ENCODE data around the gene RBFOX2. TPM values are rescaled to one million over a fixed set of nuclear protein-coding genes. Genes with fewer than 3 reads are reported as not detected.
A peak's percentile ranks its signal among the peaks of the same experiment; 100 is the strongest.

The RBFOX2 gene
- total and polyA plus RNA-seq, 2 of the 8 experiments (the other 6 are each of a cell fraction or from before 2014, with no cell fraction given): 121 to 122 TPM

DNA sequence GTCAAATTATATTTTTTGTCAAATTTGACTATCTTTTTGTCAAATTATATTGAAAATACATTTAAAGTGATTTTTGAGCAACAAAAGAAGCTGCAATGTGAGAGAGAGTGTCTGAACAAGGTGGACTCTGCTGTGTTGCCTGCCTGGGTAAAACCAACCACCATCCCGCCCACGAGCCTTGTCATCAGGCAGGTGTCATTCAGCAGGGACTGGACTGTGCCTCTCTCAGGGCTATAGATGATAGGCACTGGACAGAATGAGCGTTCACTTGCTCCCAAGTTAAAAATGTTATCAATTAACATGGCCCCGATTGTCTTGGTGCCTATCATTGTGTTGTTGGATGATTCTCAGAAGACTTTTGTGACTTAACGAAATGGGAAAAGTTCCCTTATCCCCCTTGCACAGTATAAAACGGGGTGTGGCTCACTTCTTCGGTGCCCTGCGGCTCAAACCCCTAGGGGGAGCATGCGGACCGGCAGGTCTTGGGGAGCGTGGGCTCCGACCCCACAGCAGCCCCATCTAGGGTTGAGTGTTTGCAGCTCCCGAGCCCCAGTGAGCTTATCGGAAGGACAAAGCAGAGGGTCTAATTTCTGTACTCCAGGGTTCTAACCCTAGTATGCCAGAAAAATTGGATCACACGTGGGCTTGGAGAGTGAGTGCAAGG is 309.3 kb downstream of the RBFOX2 start:
- H3K4me1 ChIP-seq (replicated peaks in 1 of 4; ENCODE audit: control insufficient read depth in 3 of 4, insufficient read depth in 4 of 4, low read length in 3 of 4): no peaks in the 10 kb centered on the region
- no peak overlapping the region for H2AFZ ChIP-seq (ENCODE audit: low read length)
- H2BK20ac ChIP-seq (ENCODE audit: low read length): no peak overlapping the region
- no peak overlapping the region for H2AK5ac ChIP-seq (ENCODE audit: low read depth, low read length)
- H3K27ac ChIP-seq (ENCODE audit: low read depth, low read length): no peak overlapping the region
- no peak overlapping the region for H3K56ac ChIP-seq (replicated peaks; ENCODE audit: insufficient read length, low read depth, low read length)
- H4K20me1 ChIP-seq (replicated peaks in 1 of 2; ENCODE audit: control insufficient read depth in 1 of 2, insufficient read depth in 2 of 2, low read length in 2 of 2): no peaks in the 10 kb centered on the region
- H2BK5ac ChIP-seq (ENCODE audit: low read depth, low read length): no peak overlapping the region
- H3K18ac ChIP-seq (ENCODE audit: extremely low read depth, low read length): peak overlapping the region; percentile 16; the same call in 1 of the 2 replicates
- H3K4me2 ChIP-seq (ENCODE audit: insufficient read depth in 1 of 2, low read depth in 2 of 2, low read length in 2 of 2): no peak overlapping the region
- no peak overlapping the region for H3K23ac ChIP-seq (ENCODE audit: insufficient read length)
- H2BK15ac ChIP-seq (ENCODE audit: low read length): no peak overlapping the region
- no peak overlapping the region for H4K5ac ChIP-seq (ENCODE audit: insufficient read length, low read depth, low read length)
- 74% methylated on average over 15 of the region's 15 CpGs; no CpG with 5 or more reads in 1 of the 2 experiments for WGBS, 2 experiments (ENCODE audit: extremely low coverage in 1 of 2, insufficient coverage in 1 of 2, insufficient read length in 1 of 2, insufficient replicate concordance in 2 of 2, low coverage in 1 of 2, low lambda C conversion rate in 2 of 2, missing lambda C conversion rate in 1 of 2)
- DNase-seq (ENCODE audit: low read depth in 1 of 2, low spot score in 2 of 2) (peak in 1 of 2 experiments; percentile 72), FAIRE-seq (no peak)
- H2BK12ac ChIP-seq (ENCODE audit: low read depth, low read length): no peak overlapping the region
- no peaks in the 10 kb centered on the region for H3K79me2 ChIP-seq (ENCODE audit: control insufficient read depth in 1 of 2, insufficient read depth in 2 of 2, low read length in 2 of 2)
- no peaks in the 10 kb centered on the region for H3K79me1 ChIP-seq (ENCODE audit: low read depth, low read length)
- CTCF ChIA-PET (ENCODE audit: partially characterized antibody): interaction anchor here (0.9 to 1.1 kb wide), 5 partner anchors 14 to 209 kb away, joined by 3 to 4 read pairs (median 3); no protein-coding TSS in a partner anchor
- H3K27me3 ChIP-seq (replicated peaks in 1 of 4; ENCODE audit: control insufficient read depth in 3 of 4, extremely low read depth in 1 of 4, insufficient read depth in 3 of 4, low read length in 3 of 4): no peaks in the 10 kb centered on the region
- no peak overlapping the region for H3K4me3 ChIP-seq (ENCODE audit: extremely low read depth in 1 of 4, insufficient read depth in 2 of 4, low read depth in 3 of 4, low read length in 4 of 4)
- no peaks in the 10 kb centered on the region for H3K23me2 ChIP-seq (ENCODE audit: low read depth, low read length)
- H4K8ac ChIP-seq (ENCODE audit: extremely low read depth, insufficient read depth, low read length): no peak overlapping the region
- no peak overlapping the region for H2BK120ac ChIP-seq (replicated peaks; ENCODE audit: low read depth, low read length)
- no peaks in the 10 kb centered on the region for H3K36me3 ChIP-seq (ENCODE audit: control insufficient read depth in 2 of 4, insufficient read depth in 4 of 4, low read length in 3 of 4)
- no peak for TF ChIP-seq GABPA (IDR thresholded peaks at IDR 0.05; ENCODE audit: borderline replicate concordance, insufficient read depth, low read length)
- no peak for TF ChIP-seq ASH2L (IDR thresholded peaks at IDR 0.05; ENCODE audit: low read length)
- TF ChIP-seq, protein P1, sequence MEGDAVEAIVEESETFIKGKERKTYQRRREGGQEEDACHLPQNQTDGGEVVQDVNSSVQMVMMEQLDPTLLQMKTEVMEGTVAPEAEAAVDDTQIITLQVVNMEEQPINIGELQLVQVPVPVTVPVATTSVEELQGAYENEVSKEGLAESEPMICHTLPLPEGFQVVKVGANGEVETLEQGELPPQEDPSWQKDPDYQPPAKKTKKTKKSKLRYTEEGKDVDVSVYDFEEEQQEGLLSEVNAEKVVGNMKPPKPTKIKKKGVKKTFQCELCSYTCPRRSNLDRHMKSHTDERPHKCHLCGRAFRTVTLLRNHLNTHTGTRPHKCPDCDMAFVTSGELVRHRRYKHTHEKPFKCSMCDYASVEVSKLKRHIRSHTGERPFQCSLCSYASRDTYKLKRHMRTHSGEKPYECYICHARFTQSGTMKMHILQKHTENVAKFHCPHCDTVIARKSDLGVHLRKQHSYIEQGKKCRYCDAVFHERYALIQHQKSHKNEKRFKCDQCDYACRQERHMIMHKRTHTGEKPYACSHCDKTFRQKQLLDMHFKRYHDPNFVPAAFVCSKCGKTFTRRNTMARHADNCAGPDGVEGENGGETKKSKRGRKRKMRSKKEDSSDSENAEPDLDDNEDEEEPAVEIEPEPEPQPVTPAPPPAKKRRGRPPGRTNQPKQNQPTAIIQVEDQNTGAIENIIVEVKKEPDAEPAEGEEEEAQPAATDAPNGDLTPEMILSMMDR (IDR thresholded peaks at IDR 0.05; ENCODE audit: control extremely low read depth in 1 of 3, insufficient read depth in 1 of 3, low read depth in 1 of 3, low read length in 3 of 3): peak; percentile 65 to 84 (median 71)
- TF ChIP-seq CEBPB (IDR thresholded peaks at IDR 0.05; ENCODE audit: low read depth, low read length): no peak
- TF ChIP-seq RAD21 (IDR thresholded peaks at IDR 0.05 in 1 of 2, conservative IDR thresholded peaks at IDR 0.05 in 1 of 2; ENCODE audit: low read depth in 2 of 2, low read length in 2 of 2): peak; percentile 53 to 71; a peak in 3 of 4 replicates
- H3K14ac ChIP-seq (ENCODE audit: insufficient read length): no peak overlapping the region
- H4K91ac ChIP-seq (replicated peaks; ENCODE audit: insufficient read length, low read length): no peak overlapping the region
- H3K4ac ChIP-seq (replicated peaks; ENCODE audit: insufficient read length, low read depth, low read length): no peak overlapping the region
- no peak overlapping the region for H3K9ac ChIP-seq (replicated peaks in 1 of 4; ENCODE audit: extremely low read depth in 1 of 4, low read depth in 3 of 4, low read length in 3 of 4)
- H3K9me3 ChIP-seq (ENCODE audit: insufficient read depth in 2 of 2, low read depth in 1 of 2, low read length in 1 of 2): no peaks in the 10 kb centered on the region; a peak in 1 of 4 replicates
- POLR2A ChIA-PET (ENCODE audit: partially characterized antibody): interaction anchor here (0.9 kb wide), 1 partner anchor 121 kb away, joined by 3 read pairs; no protein-coding TSS in a partner anchor

Measured in H1 (cell line).